Esophagus squamous epithelium (tissue), 5 donors: ENCODE results near the gene POGK. TPM values are rescaled to one million over a fixed set of nuclear protein-coding genes. Genes with fewer than 3 reads are reported as not detected.
A peak's percentile ranks its signal among the peaks of the same experiment; 100 is the strongest.

Source experiments
- DNase-seq: peaks from one replicate; lab custom pipeline; 2025; lab: John Stamatoyannopoulos, UW
- H3K27ac ChIP-seq, 4 donors: fragments of 200-600 bp; sonication (generic); one replicate each; pipeline ENCODE4 v1.5.1; 2016 to 2019; ENCODE audit warnings: mild to moderate bottlenecking in 1 of 4
- H3K27me3 ChIP-seq, 4 donors: fragments of 200-600 bp; sonication (generic); 1 replicate in 3 of 4; 2 replicates in 1 of 4; pipeline versions ENCODE4 v1.5.1 to v1.6.0; 2017 to 2021; ENCODE audit warnings: antibody characterized with exemption in 1 of 4
- H3K36me3 ChIP-seq, 3 donors: fragments of 200-600 bp; sonication (generic); one replicate each; pipeline ENCODE4 v1.5.1; 2016 to 2019
- H3K4me1 ChIP-seq, 3 donors: fragments of 200-600 bp; sonication (generic); one replicate each; pipeline ENCODE4 v1.5.1; 2017 to 2019
- H3K4me3 ChIP-seq, 4 donors: fragments of 200-600 bp; sonication (generic); 1 replicate in 3 of 4; 2 replicates in 1 of 4; pipeline ENCODE4 v1.5.1; 2016 to 2019; ENCODE audit warnings: mild to moderate bottlenecking in 2 of 4, moderate library complexity in 1 of 4
- H3K9me3 ChIP-seq, 3 donors: fragments of 200-600 bp; sonication (generic); one replicate each; pipeline ENCODE4 v1.5.1; 2016 to 2019
- POLR2A ChIP-seq, 4 donors: fragments of 450-650 bp; IDR thresholded peaks; one replicate each; pipeline ENCODE4 v1.6.1; 2017; ENCODE audit warnings: antibody characterized with exemption in 4 of 4, mild to moderate bottlenecking in 4 of 4, moderate library complexity in 3 of 4
- WGBS, 2 donors: methylation state at CpG; one replicate each; pipeline ENCODE4 v1.1.5; 2018; 5-methylcytosine and 5-hydroxymethylcytosine counted together
- intact Hi-C: fragments of 100-400 bp; cut with DNase I; formaldehyde crosslinking; loops from one replicate; pipeline ENCODE4 v1.15.0; 2022
- total RNA-seq, 4 donors: library from RNA; depleted of rRNA; stranded (reverse); fragments of >200 nt; gene quantifications; one replicate each; pipeline ENCODE4 v1.1.0, GENCODE V29; 2016
- TF ChIP-seq, protein P1 (sequence below), 6 experiments: fragments of 450-650 bp in 4 of 6; fragments of 200-600 bp in 2 of 6; sonication (generic) in 2 of 6; IDR thresholded peaks; one replicate each; pipeline ENCODE4 v1.5.1; 2016 to 2019; ENCODE audit warnings: antibody characterized with exemption in 6 of 6, mild to moderate bottlenecking in 4 of 6, moderate library complexity in 4 of 6
- donor health status: DM: yes; HTN: yes; CAD: no.

POGK gene
- total RNA-seq, 4 donors from 2014 or later, result 18.7 to 34.1 (median 25.3) TPM

DNA sequence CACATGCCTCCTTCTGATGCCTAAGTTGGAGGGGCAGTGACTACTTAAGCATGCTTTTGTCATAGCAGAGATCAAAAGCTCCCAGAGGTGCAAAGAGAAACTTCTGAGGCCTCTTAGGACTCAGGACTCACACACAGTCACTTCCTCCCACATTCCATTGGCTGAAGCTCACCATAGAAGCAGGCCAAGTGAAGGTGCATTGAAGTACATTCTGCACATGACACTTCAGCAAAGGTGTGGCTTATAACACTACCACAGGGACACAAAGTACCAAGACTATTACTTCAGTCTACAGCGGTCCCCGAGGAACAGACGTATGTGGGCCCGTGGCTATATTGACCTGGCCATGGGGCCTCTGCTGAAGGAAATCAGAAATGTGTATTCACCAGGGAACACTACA lies 2.5 kb upstream of the POGK start:
- Histone ChIP-seq H3K4me1 (peaks cover 11 to 31% (median 18%) of the 10 kb centered on the region in 3 donors), H3K36me3 (peaks cover 0 to 10% (median 0%) of the 10 kb centered on the region in 3 donors), H3K27ac (no peak overlapping the region), H3K9me3 (no peaks in the 10 kb centered on the region), H3K27me3 (peaks cover 0 to 15% (median 0%) of the 10 kb centered on the region in 4 donors), H3K4me3 (no peak overlapping the region)
- 91 to 95% methylated on average over 4 of the region's 4 CpGs for WGBS, 2 donors
- no peak for DNase-seq
- intact Hi-C loops, result no loop called here
- TF ChIP-seq, protein P1, sequence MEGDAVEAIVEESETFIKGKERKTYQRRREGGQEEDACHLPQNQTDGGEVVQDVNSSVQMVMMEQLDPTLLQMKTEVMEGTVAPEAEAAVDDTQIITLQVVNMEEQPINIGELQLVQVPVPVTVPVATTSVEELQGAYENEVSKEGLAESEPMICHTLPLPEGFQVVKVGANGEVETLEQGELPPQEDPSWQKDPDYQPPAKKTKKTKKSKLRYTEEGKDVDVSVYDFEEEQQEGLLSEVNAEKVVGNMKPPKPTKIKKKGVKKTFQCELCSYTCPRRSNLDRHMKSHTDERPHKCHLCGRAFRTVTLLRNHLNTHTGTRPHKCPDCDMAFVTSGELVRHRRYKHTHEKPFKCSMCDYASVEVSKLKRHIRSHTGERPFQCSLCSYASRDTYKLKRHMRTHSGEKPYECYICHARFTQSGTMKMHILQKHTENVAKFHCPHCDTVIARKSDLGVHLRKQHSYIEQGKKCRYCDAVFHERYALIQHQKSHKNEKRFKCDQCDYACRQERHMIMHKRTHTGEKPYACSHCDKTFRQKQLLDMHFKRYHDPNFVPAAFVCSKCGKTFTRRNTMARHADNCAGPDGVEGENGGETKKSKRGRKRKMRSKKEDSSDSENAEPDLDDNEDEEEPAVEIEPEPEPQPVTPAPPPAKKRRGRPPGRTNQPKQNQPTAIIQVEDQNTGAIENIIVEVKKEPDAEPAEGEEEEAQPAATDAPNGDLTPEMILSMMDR (IDR thresholded peaks at IDR 0.05), result no peak
- no peak for TF ChIP-seq POLR2A (IDR thresholded peaks at IDR 0.05)

DNA sequence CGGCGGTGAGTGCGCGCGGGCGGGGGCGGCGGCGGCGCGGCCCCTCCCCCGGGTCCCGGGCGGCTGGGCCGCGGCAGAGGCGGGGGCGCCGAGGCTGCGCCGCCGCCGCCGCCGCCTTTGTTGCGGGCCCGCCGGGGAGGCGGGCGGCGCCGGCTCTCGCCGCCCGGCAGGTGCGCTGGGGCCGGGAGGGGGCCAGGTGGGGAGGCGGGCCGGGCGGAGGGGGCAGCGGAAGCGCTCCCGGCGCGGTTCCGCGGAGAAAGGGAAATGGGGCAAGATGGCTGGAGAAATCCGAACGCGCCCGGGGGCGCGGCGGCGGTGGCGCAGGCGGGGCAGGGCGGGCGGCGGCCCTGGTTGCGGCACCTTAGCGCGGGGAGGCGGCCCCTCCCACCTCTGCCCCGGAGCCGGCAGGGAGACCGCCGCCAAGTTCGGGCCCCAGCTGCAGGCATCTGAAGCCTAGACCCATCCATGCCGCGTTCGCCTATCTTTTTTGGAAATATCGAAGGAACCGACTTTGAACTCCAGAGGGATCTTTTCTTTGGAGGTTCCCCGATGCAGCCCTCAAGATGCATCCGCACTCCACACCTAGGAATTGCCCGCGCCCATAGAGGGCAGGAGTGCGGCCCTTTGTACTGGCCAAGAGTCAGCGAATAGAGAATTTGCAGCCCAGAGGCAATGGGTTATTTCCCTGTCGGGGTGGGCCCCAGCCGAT lies 479 bp downstream of the POGK start:
- WGBS, 2 donors, result 0 to 4% methylated on average over 5 to 7 of the region's 82 CpGs
- Histone ChIP-seq H3K4me3 (peak overlapping the region; percentile 62 to 79 (median 74)), H3K4me1 (peaks cover 11 to 61% (median 26%) of the 10 kb centered on the region in 3 donors), H3K27ac (peak overlapping the region; percentile 90 to 94 (median 92)), H3K27me3 (no peaks in the 10 kb centered on the region), H3K36me3 (peaks cover 12 to 41% (median 13%) of the 10 kb centered on the region in 3 donors), H3K9me3 (no peaks in the 10 kb centered on the region)
- intact Hi-C loops, result no loop called here
- DNase-seq, result no peak
- TF ChIP-seq POLR2A (IDR thresholded peaks at IDR 0.05), result no peak
- TF ChIP-seq, protein P1 (IDR thresholded peaks at IDR 0.05), result no peak

DNA sequence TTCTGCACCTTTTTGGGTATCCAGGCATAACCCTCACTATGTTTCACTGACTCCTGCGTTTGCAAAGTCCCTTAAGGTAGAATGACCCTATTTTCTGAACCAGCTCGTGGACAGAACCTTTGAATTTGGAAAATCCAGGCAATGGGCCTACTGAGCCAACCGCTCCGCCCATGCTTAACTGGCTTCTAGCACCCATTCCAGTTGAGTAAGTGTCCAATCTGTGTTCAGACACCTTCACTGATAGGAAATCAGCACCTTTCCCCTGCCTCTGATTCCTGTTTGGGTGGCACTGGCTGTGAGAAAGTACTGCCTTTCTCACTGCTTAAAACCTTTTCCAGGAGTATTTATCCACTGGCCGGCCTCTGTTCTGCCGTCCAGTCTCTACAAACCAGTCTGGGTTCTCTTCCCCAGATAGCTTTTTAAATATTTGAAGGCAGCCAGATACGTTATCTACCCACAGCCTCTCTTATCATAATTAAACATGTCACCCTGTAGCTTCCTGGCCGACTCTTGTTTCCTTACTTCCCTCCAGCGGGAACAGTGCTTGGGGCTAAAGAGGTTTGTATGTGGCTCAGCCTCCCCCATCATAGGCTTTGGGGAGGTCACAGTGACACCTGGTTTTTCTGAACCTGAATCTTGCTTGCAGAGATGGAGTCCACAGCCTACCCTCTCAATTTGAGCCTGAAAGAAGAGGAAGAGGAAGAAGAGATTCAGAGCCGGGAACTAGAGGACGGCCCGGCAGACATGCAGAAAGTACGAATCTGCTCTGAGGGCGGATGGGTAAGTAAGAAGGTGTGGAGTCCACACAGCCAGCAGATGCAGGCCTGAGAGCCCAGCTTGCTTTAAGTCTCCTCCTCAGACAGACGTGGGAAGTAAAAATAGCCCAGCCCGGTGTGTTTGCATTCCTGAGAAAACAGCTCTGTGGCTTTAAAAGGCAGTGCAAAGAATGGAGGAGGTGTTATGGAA lies 1.3 kb downstream of the POGK start:
- H3K27me3 ChIP-seq, result no peaks in the 10 kb centered on the region
- no peak for DNase-seq
- peaks cover 12 to 49% (median 13%) of the 10 kb centered on the region in 3 donors for H3K36me3 ChIP-seq
- peak overlapping the region; percentile 62 to 79 (median 74) for H3K4me3 ChIP-seq
- no peaks in the 10 kb centered on the region for H3K9me3 ChIP-seq
- H3K27ac ChIP-seq, result peak overlapping the region; percentile 90 to 94 (median 92)
- H3K4me1 ChIP-seq, result peaks cover 11 to 70% (median 26%) of the 10 kb centered on the region in 3 donors
- intact Hi-C loops, result no loop called here
- 24 to 53% methylated on average over 15 to 16 of the region's 16 CpGs for WGBS, 2 donors
- TF ChIP-seq POLR2A (IDR thresholded peaks at IDR 0.05), result no peak
- TF ChIP-seq, protein P1 (IDR thresholded peaks at IDR 0.05), result no peak

DNA sequence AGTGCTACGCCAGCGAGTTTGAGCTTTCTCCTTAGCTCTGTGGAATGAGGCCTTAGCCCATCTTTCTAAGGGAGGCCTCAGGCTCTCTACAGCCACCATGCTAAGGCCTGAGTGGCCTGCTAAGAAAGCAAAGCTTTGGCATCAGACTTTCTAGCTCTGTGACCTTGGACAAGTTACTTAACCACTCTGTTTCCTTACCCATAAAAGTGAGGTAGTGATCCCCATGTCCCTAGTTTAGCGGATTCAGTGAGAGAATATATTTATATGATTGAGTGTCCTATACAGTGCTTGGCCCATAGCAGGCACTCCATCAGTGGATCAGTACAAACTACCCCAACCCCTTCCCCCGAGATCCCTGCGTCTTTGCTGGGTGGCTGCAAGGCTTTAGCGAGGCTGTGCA lies 4.0 kb downstream of the POGK start:
- peaks cover 11 to 67% (median 25%) of the 10 kb centered on the region in 3 donors for H3K4me1 ChIP-seq
- DNase-seq, result no peak
- H3K27me3 ChIP-seq, result no peaks in the 10 kb centered on the region
- H3K9me3 ChIP-seq, result no peaks in the 10 kb centered on the region
- intact Hi-C loops, result no loop called here
- 88 to 95% methylated on average over 2 to 3 of the region's 6 CpGs for WGBS, 2 donors
- peaks cover 16 to 76% (median 19%) of the 10 kb centered on the region in 3 donors for H3K36me3 ChIP-seq
- H3K4me3 ChIP-seq, result no peak overlapping the region
- TF ChIP-seq, protein P1 (IDR thresholded peaks at IDR 0.05), result no peak
- TF ChIP-seq POLR2A (IDR thresholded peaks at IDR 0.05), result no peak
- no peak overlapping the region for H3K27ac ChIP-seq
